Sigmoid colon (tissue), 7 donors: Measurements from ENCODE around the gene KRT75. TPM values are rescaled to one million over a fixed set of nuclear protein-coding genes. Genes with fewer than 3 reads are reported as not detected.
A peak's percentile ranks its signal among the peaks of the same experiment; 100 is the strongest.

Source experiments
- DNase-seq: peaks from one replicate; pipeline ENCODE4 v3.0.0-alpha.2; 2019
- H3K27ac ChIP-seq, 4 donors: fragments of 200-600 bp; sonication (generic); one replicate each; pipeline ENCODE4 v1.5.1; 2016 to 2019; ENCODE audit warnings: mild to moderate bottlenecking in 1 of 4
- H3K27me3 ChIP-seq, 3 donors: fragments of 200-600 bp; sonication (generic); one replicate each; pipeline ENCODE4 v1.5.1; 2019; ENCODE audit warnings: mild to moderate bottlenecking in 1 of 3
- H3K36me3 ChIP-seq, 4 donors: fragments of 200-600 bp; sonication (generic); one replicate each; pipeline ENCODE4 v1.5.1; 2016 to 2019
- H3K4me1 ChIP-seq, 4 donors: fragments of 200-600 bp; sonication (generic); one replicate each; pipeline ENCODE4 v1.5.1; 2017 to 2019
- H3K4me3 ChIP-seq, 4 donors: fragments of 200-600 bp; sonication (generic); one replicate each; pipeline ENCODE4 v1.5.1; 2017 to 2019; ENCODE audit warnings: mild to moderate bottlenecking in 2 of 4, moderate library complexity in 1 of 4
- H3K9me3 ChIP-seq, 4 donors: fragments of 200-600 bp in 3 of 4; sonication (generic) in 3 of 4; one replicate each; pipeline versions ENCODE4 v1.5.1 to v1.6.1; 2013 to 2019
- CTCF ChIP-seq, 4 experiments: fragments of 450-650 bp in 3 of 4; fragments of 200-600 bp in 1 of 4; IDR thresholded peaks; one replicate each; pipeline ENCODE4 v1.5.1; 2016 to 2019; ENCODE audit warnings: antibody characterized with exemption in 4 of 4, mild to moderate bottlenecking in 3 of 4, moderate library complexity in 2 of 4
- EP300 ChIP-seq, 4 donors: sonication (generic); formaldehyde crosslinking; IDR thresholded peaks; one replicate each; pipeline ENCODE4 v1.6.1; 2017; ENCODE audit warnings: antibody characterized with exemption in 4 of 4
- POLR2A ChIP-seq, 2 donors: fragments of 450-650 bp; IDR thresholded peaks; one replicate each; pipeline ENCODE4 v1.6.1; 2016; ENCODE audit warnings: antibody characterized with exemption in 2 of 2, mild to moderate bottlenecking in 2 of 2, moderate library complexity in 2 of 2
- POLR2AphosphoS5 ChIP-seq, 4 donors: sonication (generic); formaldehyde crosslinking; IDR thresholded peaks; one replicate each; pipeline ENCODE4 v1.6.1; 2017; ENCODE audit warnings: antibody characterized with exemption in 4 of 4
- WGBS, 2 donors: extraction: QIAGEN DNeasy Blood & Tissue Kit; methylation state at CpG; one replicate each; pipeline ENCODE4 v1.1.7; 2013; 5-methylcytosine and 5-hydroxymethylcytosine counted together
- intact Hi-C: fragments of 100-400 bp; cut with DNase I; formaldehyde crosslinking; loops from one replicate; pipeline ENCODE4 v1.15.1; 2023
- polyA plus RNA-seq, 3 donors: library from polyadenylated mRNA; stranded (reverse); fragments of 200-250 nt; gene quantifications; one replicate each; pipeline ENCODE4 v1.2.3, GENCODE V29; 2013
- total RNA-seq, 4 donors: library from RNA; depleted of rRNA; stranded (reverse); fragments of >200 nt; gene quantifications; one replicate each; pipeline ENCODE4 v1.1.0, GENCODE V29; 2016
- donor health status: healthy with polysubstance abuse.
- donor health status: Bipolar disorder and iron deficiency.
- donor health status: healthy.

KRT75 gene
- total and polyA plus RNA-seq, 7 donors, result 0.04 TPM; not detected in 6

GRCh38 chr12:52437508-52437907 lies 3.3 kb upstream of the KRT75 start:
- 53 to 72% methylated on average over 9 of the region's 9 CpGs for WGBS, 2 donors
- Histone ChIP-seq H3K27ac (no peak overlapping the region), H3K9me3 (no peaks in the 10 kb centered on the region), H3K4me3 (no peak overlapping the region), H3K4me1 (peaks cover 0 to 34% (median 18%) of the 10 kb centered on the region in 4 donors), H3K27me3 (no peaks in the 10 kb centered on the region), H3K36me3 (no peaks in the 10 kb centered on the region)
- intact Hi-C loops, result no loop called here
- DNase-seq, result no peak
- TF ChIP-seq CTCF (IDR thresholded peaks at IDR 0.05), result no peak
- TF ChIP-seq POLR2A (IDR thresholded peaks at IDR 0.05), result no peak
- TF ChIP-seq EP300 (IDR thresholded peaks at IDR 0.05), result no peak
- TF ChIP-seq POLR2AphosphoS5 (IDR thresholded peaks at IDR 0.05), result no peak

GRCh38 chr12:52436828-52437474 lies 2.8 kb upstream of the KRT75 start:
- WGBS, 2 donors, result 61 to 77% methylated on average over 9 of the region's 9 CpGs
- H3K9me3 ChIP-seq, result no peaks in the 10 kb centered on the region

GRCh38 chr12:52436000-52436827 lies 2.0 kb upstream of the KRT75 start:
- Histone ChIP-seq H3K4me1 (peaks cover 0 to 26% (median 16%) of the 10 kb centered on the region in 4 donors), H3K9me3 (no peaks in the 10 kb centered on the region), H3K27ac (peak overlapping the region in 3 of 4 donors; percentile 3 to 66 (median 36)), H3K36me3 (no peaks in the 10 kb centered on the region), H3K27me3 (no peaks in the 10 kb centered on the region), H3K4me3 (no peak overlapping the region)
- intact Hi-C loops, result no loop called here
- 49 to 59% methylated on average over 9 of the region's 9 CpGs for WGBS, 2 donors
- TF ChIP-seq POLR2A (IDR thresholded peaks at IDR 0.05) (no peak), CTCF (IDR thresholded peaks at IDR 0.05) (no peak), POLR2AphosphoS5 (IDR thresholded peaks at IDR 0.05) (peak in 1 of 4 donors; percentile 23)
- DNase-seq, result no peak

More at GRCh38 chr12:52436828-52437474, 2.8 kb upstream of the KRT75 start:
- no peaks in the 10 kb centered on the region for H3K36me3 ChIP-seq
- H3K4me1 ChIP-seq, result peaks cover 0 to 32% (median 18%) of the 10 kb centered on the region in 4 donors
- intact Hi-C loops, result no loop called here
- H3K27ac ChIP-seq, result peak overlapping the region in 2 of 4 donors; percentile 36 to 66
- DNase-seq, result no peak
- no peak overlapping the region for H3K4me3 ChIP-seq
- TF ChIP-seq EP300 (IDR thresholded peaks at IDR 0.05), result no peak
- no peak for TF ChIP-seq CTCF (IDR thresholded peaks at IDR 0.05)
- no peak for TF ChIP-seq POLR2AphosphoS5 (IDR thresholded peaks at IDR 0.05)
- TF ChIP-seq POLR2A (IDR thresholded peaks at IDR 0.05), result no peak
- no peaks in the 10 kb centered on the region for H3K27me3 ChIP-seq

- DNase-seq, result no peak
- peak overlapping the region in 3 of 4 donors; percentile 3 to 66 (median 36) for H3K27ac ChIP-seq
- 93 to 94% methylated on average over 6 of the region's 6 CpGs for WGBS, 2 donors
- no peaks in the 10 kb centered on the region for H3K27me3 ChIP-seq
- intact Hi-C loops, result no loop called here
- no peaks in the 10 kb centered on the region for H3K36me3 ChIP-seq
- TF ChIP-seq CTCF (IDR thresholded peaks at IDR 0.05), result no peak
- TF ChIP-seq EP300 (IDR thresholded peaks at IDR 0.05), result no peak
- no peak for TF ChIP-seq POLR2AphosphoS5 (IDR thresholded peaks at IDR 0.05)
- TF ChIP-seq POLR2A (IDR thresholded peaks at IDR 0.05), result no peak
- peaks cover 0 to 20% (median 13%) of the 10 kb centered on the region in 4 donors for H3K4me1 ChIP-seq
- no peak overlapping the region for H3K4me3 ChIP-seq
- no peaks in the 10 kb centered on the region for H3K9me3 ChIP-seq
These were observed 1.5 kb upstream of the KRT75 start for GRCh38 chr12:52435659-52435999.
